ENCODE measurements around the gene GPBAR1.

GPBAR1 gene

GRCh38 chr2:218280260-218280870 lies 19.6 kb downstream of the GPBAR1 start:
- no peak for DNase-seq (ENCODE audit: low read depth)
- TF ChIP-seq POLR2A (IDR thresholded peaks at IDR 0.05; ENCODE audit: extremely low read depth, insufficient read length), result no peak
- TF ChIP-seq MAX (IDR thresholded peaks at IDR 0.05; ENCODE audit: low read depth, low read length), result no peak
- no peak for TF ChIP-seq MYC (IDR thresholded peaks at IDR 0.05; ENCODE audit: low read depth, low read length)
- TF ChIP-seq CTCF (IDR thresholded peaks at IDR 0.05; ENCODE audit: low read depth, low read length), result no peak
- no peak overlapping the region for H3K4me3 ChIP-seq (ENCODE audit: low read depth, low read length)

- no peak overlapping the region for H3K4me3 ChIP-seq (ENCODE audit: low read depth, low read length)
- TF ChIP-seq POLR2A (IDR thresholded peaks at IDR 0.05; ENCODE audit: extremely low read depth, insufficient read length) (no peak), MYC (IDR thresholded peaks at IDR 0.05; ENCODE audit: low read depth, low read length) (no peak), MAX (IDR thresholded peaks at IDR 0.05; ENCODE audit: low read depth, low read length) (no peak), CTCF (IDR thresholded peaks at IDR 0.05; ENCODE audit: low read depth, low read length) (no peak)
- no peak for DNase-seq (ENCODE audit: low read depth)
These were observed 20.6 kb downstream of the GPBAR1 start for GRCh38 chr2:218281449-218281848.

GRCh38 chr2:218282173-218282991 lies 21.6 kb downstream of the GPBAR1 start:
- TF ChIP-seq POLR2A (IDR thresholded peaks at IDR 0.05; ENCODE audit: extremely low read depth, insufficient read length) (no peak), MYC (IDR thresholded peaks at IDR 0.05; ENCODE audit: low read depth, low read length) (no peak), CTCF (IDR thresholded peaks at IDR 0.05; ENCODE audit: low read depth, low read length) (no peak)
- no peak overlapping the region for H3K4me3 ChIP-seq (ENCODE audit: low read depth, low read length)
- no peak for DNase-seq (ENCODE audit: low read depth)

GRCh38 chr2:218284106-218284811 lies 23.4 kb downstream of the GPBAR1 start:
- no peak for TF ChIP-seq POLR2A (IDR thresholded peaks at IDR 0.05; ENCODE audit: extremely low read depth, insufficient read length)
- TF ChIP-seq MYC (IDR thresholded peaks at IDR 0.05; ENCODE audit: low read depth, low read length), result no peak
- H3K4me3 ChIP-seq (ENCODE audit: low read depth, low read length), result no peak overlapping the region
- DNase-seq (ENCODE audit: low read depth), result peak; percentile 26

GRCh38 chr2:218285604-218286003 lies 24.8 kb downstream of the GPBAR1 start:
- H3K4me3 ChIP-seq (ENCODE audit: low read depth, low read length), result no peak overlapping the region
- no peak for TF ChIP-seq POLR2A (IDR thresholded peaks at IDR 0.05; ENCODE audit: extremely low read depth, insufficient read length)
- TF ChIP-seq MYC (IDR thresholded peaks at IDR 0.05; ENCODE audit: low read depth, low read length), result no peak
- no peak for TF ChIP-seq MAX (IDR thresholded peaks at IDR 0.05; ENCODE audit: low read depth, low read length)
- TF ChIP-seq CTCF (IDR thresholded peaks at IDR 0.05; ENCODE audit: low read depth, low read length), result no peak
- no peak for DNase-seq (ENCODE audit: low read depth)

Measured in NB4 (cell line).